Mesothelial cell of epicardium (in vitro differentiated cells): ENCODE measurements around the gene ZNF677. TPM values are rescaled to one million over a fixed set of nuclear protein-coding genes. Genes with fewer than 3 reads are reported as not detected.
A peak's percentile ranks its signal among the peaks of the same experiment; 100 is the strongest.
"Not testable (repeated sequence)": the region's sequence is repeated elsewhere in the genome, so short reads cannot be mapped to it uniquely, and the experiment has no call there.

ENCODE experiments used
- DNase-seq, 2 experiments: peaks; one replicate each; pipeline ENCODE4 v3.0.0; 2021; ENCODE audit warnings: low spot score in 2 of 2; ENCODE audit not compliant: unreplicated experiment in 2 of 2
- H3K27ac Mint-ChIP-seq: 2 replicates; pipeline ENCODE4 v1.8.0; 2021; ENCODE audit warnings: mixed read lengths
- H3K27me3 Mint-ChIP-seq: 2 replicates; pipeline ENCODE4 v1.8.0; 2021; ENCODE audit warnings: low read depth, mixed read lengths
- H3K36me3 Mint-ChIP-seq: 2 replicates; pipeline ENCODE4 v1.8.0; 2021; ENCODE audit warnings: mixed read lengths
- H3K4me1 Mint-ChIP-seq: 2 replicates; pipeline ENCODE4 v1.8.0; 2021; ENCODE audit warnings: mixed read lengths
- H3K4me3 Mint-ChIP-seq: 2 replicates; pipeline ENCODE4 v1.8.0; 2021; ENCODE audit warnings: mild to moderate bottlenecking, moderate library complexity, mixed read lengths
- H3K9me3 Mint-ChIP-seq: 2 replicates; pipeline ENCODE4 v1.8.0; 2021; ENCODE audit warnings: mixed read lengths
- CTCF ChIP-seq: fragments of 200-600 bp; sonication (generic); IDR thresholded peaks from one replicate; pipeline ENCODE4 v1.5.0; 2021; ENCODE audit warnings: antibody characterized with exemption; ENCODE audit not compliant: unreplicated experiment
- total RNA-seq: library from RNA; stranded (reverse); gene quantifications from 3 replicates; pipeline ENCODE4 v1.2.1, GENCODE V29; 2021

The ZNF677 gene
- total RNA-seq, 1 donor from 2014 or later: 51.7 TPM

GRCh38 chr19:53224606-53225005 is 30.1 kb downstream of the ZNF677 start:
- no peaks in the 10 kb centered on the region for H3K27me3 Mint-ChIP-seq
- no peak overlapping the region for H3K27ac Mint-ChIP-seq
- TF ChIP-seq CTCF: no peak
- H3K9me3 Mint-ChIP-seq: peaks cover 58% of the 10 kb centered on the region
- H3K36me3 Mint-ChIP-seq: peaks cover 29% of the 10 kb centered on the region
- DNase-seq: no peak
- no peak overlapping the region for H3K4me3 Mint-ChIP-seq
- no peaks in the 10 kb centered on the region for H3K4me1 Mint-ChIP-seq

- H3K27ac Mint-ChIP-seq, H3K4me1 Mint-ChIP-seq, H3K4me3 Mint-ChIP-seq, DNase-seq, H3K27me3 Mint-ChIP-seq: not testable (repeated sequence)
- H3K9me3 Mint-ChIP-seq: peaks cover 62% of the 10 kb centered on the region
- peaks cover 25% of the 10 kb centered on the region for H3K36me3 Mint-ChIP-seq
Measured at GRCh38 chr19:53222716-53223115, 32.0 kb downstream of the ZNF677 start.

GRCh38 chr19:53212703-53213320 is 41.9 kb downstream of the ZNF677 start:
- Mint-ChIP-seq H3K4me1 (no peaks in the 10 kb centered on the region), H3K4me3 (no peak overlapping the region), H3K27ac (no peak overlapping the region), H3K27me3 (no peaks in the 10 kb centered on the region), H3K36me3 (peaks cover 71% of the 10 kb centered on the region), H3K9me3 (peaks cover 68% of the 10 kb centered on the region)
- no peak for DNase-seq
- TF ChIP-seq CTCF: no peak

DNA sequence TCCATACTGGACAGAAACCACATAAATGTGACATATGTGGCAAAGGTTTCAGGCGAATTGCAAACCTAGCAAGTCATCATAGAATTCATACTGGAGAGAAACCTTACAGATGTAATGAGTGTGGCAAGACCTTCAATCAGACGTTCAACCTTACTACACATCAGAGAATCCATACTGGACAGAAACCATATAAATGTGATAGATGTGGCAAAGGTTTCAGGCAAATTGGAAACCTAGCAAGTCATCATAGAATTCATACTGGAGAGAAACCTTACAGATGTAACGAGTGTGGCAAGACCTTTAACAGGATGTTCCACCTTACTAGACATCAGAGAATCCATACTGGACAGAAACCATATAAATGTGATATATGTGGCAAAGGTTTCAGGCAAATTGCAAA is 43.1 kb downstream of the ZNF677 start:
- Mint-ChIP-seq H3K9me3 (peaks cover 74% of the 10 kb centered on the region), H3K36me3 (peaks cover 82% of the 10 kb centered on the region)

DNA sequence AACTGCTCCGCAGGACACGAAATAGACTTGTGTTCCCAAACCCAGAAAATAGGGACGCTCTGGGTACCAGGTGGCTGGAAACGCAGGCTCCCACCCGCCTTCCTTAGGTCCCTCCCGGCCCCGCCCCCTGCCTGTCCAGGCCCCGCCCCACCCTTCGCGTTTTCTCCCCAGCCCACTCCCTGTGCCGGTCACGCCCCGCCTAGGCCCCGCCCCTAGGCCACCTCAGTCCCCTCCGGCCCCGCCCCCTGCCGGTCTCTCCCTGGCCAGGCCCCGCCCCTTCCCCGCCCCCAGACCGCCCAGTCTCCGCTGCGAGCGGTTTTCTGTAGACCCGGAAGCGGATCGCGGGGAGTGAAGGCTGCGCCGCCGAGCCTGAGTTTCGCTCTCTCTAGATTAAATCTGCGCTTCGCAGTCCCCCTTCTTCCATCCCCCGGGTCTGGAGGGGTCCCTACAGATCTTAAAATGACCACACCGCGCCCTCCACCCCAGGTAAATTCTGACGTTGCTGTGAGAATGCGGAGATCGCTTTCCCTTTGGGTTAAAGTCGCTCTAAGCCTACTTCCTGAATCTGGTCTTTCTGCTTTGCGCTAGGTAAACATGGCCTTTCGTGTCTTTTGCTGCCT is 57.8 kb downstream of the ZNF677 start:
- peaks cover 31% of the 10 kb centered on the region for H3K36me3 Mint-ChIP-seq
- peak overlapping the region; percentile 100 for H3K4me3 Mint-ChIP-seq
- H3K27me3 Mint-ChIP-seq: no peaks in the 10 kb centered on the region
- H3K27ac Mint-ChIP-seq: peak overlapping the region; percentile 99
- peaks cover 17% of the 10 kb centered on the region for H3K9me3 Mint-ChIP-seq
- peaks cover 13% of the 10 kb centered on the region for H3K4me1 Mint-ChIP-seq
- peak; percentile 97 to 100 for DNase-seq
- no peak for TF ChIP-seq CTCF

More for the DNA sequence above, 43.1 kb downstream of the ZNF677 start:
- not testable (repeated sequence) for H3K4me1 Mint-ChIP-seq, DNase-seq, H3K27me3 Mint-ChIP-seq, H3K4me3 Mint-ChIP-seq, H3K27ac Mint-ChIP-seq

DNA sequence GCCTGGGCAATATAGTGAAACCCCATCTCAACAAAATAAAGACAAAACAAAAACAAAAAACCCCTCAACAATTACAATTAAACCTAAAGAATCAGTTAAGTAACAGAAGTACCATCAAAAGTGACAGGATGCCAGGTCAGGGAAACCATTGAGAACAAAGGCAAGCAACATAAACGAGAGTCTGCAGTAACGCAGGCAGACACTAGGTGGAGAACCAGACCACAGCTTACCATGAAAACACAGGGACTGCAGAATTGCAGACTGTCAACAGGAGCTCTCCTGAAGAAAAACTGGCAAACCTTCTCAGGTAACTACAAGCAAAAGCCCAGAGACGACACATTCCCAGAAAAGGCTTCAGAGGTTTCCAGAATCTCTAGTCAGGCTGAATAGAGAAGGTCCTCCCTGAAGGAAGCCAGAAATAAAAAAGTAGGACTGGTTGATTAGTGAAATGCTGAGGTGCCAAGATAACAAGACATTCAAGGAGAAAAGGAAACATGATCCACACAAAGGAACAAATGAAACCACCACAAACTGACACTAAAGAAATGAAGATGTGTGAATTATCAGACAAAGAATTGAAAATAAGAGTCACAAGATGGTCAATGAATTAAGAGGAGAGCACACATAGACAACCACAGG is 59.3 kb downstream of the ZNF677 start:
- Mint-ChIP-seq H3K27me3 (no peaks in the 10 kb centered on the region), H3K4me3 (peak overlapping the region; percentile 35), H3K36me3 (peaks cover 30% of the 10 kb centered on the region), H3K4me1 (peaks cover 15% of the 10 kb centered on the region), H3K27ac (peak overlapping the region; percentile 52), H3K9me3 (peaks cover 8% of the 10 kb centered on the region)
- TF ChIP-seq CTCF: peak; percentile 83
- DNase-seq: peak in 1 of 2 experiments; percentile 75
